ENCODE measurements around the gene IGFBP5.

Gene IGFBP5

GRCh38 chr2:216663106-216663505 is 32.2 kb downstream of the IGFBP5 start:
- DNase-seq = no peak

- DNase-seq = peak; percentile 45
Observed at GRCh38 chr2:216661639-216662375, 33.5 kb downstream of the IGFBP5 start.

GRCh38 chr2:216661051-216661450 is 34.3 kb downstream of the IGFBP5 start:
- no peak for DNase-seq

- DNase-seq = no peak
Observed at GRCh38 chr2:216660496-216660895, 34.9 kb downstream of the IGFBP5 start.

- DNase-seq = no peak
Observed at GRCh38 chr2:216659276-216659675, 36.1 kb downstream of the IGFBP5 start.

GRCh38 chr2:216658757-216659156 is 36.6 kb downstream of the IGFBP5 start:
- DNase-seq = no peak

- DNase-seq = no peak
Observed at GRCh38 chr2:216657980-216658379, 37.4 kb downstream of the IGFBP5 start.

- no peak for DNase-seq
Observed at GRCh38 chr2:216657086-216657855, 38.1 kb downstream of the IGFBP5 start.

- DNase-seq = no peak
Observed at GRCh38 chr2:216654528-216655052, 40.8 kb downstream of the IGFBP5 start.

GRCh38 chr2:216653931-216654365 is 41.4 kb downstream of the IGFBP5 start:
- no peak for DNase-seq

GRCh38 chr2:216653093-216653799 is 42.1 kb downstream of the IGFBP5 start:
- DNase-seq = no peak

- DNase-seq = no peak
Observed at GRCh38 chr2:216652566-216652965, 42.8 kb downstream of the IGFBP5 start.

- DNase-seq = no peak
Observed at GRCh38 chr2:216651351-216651881, 43.9 kb downstream of the IGFBP5 start.

GRCh38 chr2:216650626-216651257 is 44.6 kb downstream of the IGFBP5 start:
- no peak for DNase-seq

- DNase-seq = no peak
Observed at GRCh38 chr2:216649574-216649973, 45.8 kb downstream of the IGFBP5 start.

- no peak for DNase-seq
Observed at GRCh38 chr2:216648105-216648504, 47.2 kb downstream of the IGFBP5 start.

GRCh38 chr2:216646116-216646515 is 49.2 kb downstream of the IGFBP5 start:
- no peak for DNase-seq

GRCh38 chr2:216645636-216645950 is 49.8 kb downstream of the IGFBP5 start:
- DNase-seq = no peak

- DNase-seq = no peak
Observed at GRCh38 chr2:216644842-216645635, 50.3 kb downstream of the IGFBP5 start.

- no peak for DNase-seq
Observed at GRCh38 chr2:216643986-216644659, 51.2 kb downstream of the IGFBP5 start.

GRCh38 chr2:216637472-216637871 is 57.9 kb downstream of the IGFBP5 start:
- no peak for DNase-seq

Data from 8988T (cell line).